ENCODE measurements around the gene PGAM5. TPM values are rescaled to one million over a fixed set of nuclear protein-coding genes. Genes with fewer than 3 reads are reported as not detected.
"Not testable (repeated sequence)": the region's sequence is repeated elsewhere in the genome, so short reads cannot be mapped to it uniquely, and the experiment has no call there.

PGAM5 gene
- polyA plus RNA-seq, 1 experiment, result 8.9 TPM

- no peaks in the 10 kb centered on the region for H3K9me3 ChIP-seq (ENCODE audit: control insufficient read depth, insufficient read depth, low read length)
- no peak for DNase-seq (ENCODE audit: low read depth, low spot score)
- TF ChIP-seq CTCF (IDR thresholded peaks at IDR 0.05; ENCODE audit: low read depth, low read length), result no peak
- no peak overlapping the region for H3K27ac ChIP-seq (ENCODE audit: low read depth, low read length)
- ChIA-PET POLR2A (no interaction called here), CTCF (no interaction called here)
- no peaks in the 10 kb centered on the region for H3K27me3 ChIP-seq (ENCODE audit: control insufficient read depth, insufficient read depth, low read length)
- no peak overlapping the region for H3K4me3 ChIP-seq (ENCODE audit: low read depth, low read length)
Measured at GRCh38 chr12:132748319-132748718, 37.7 kb downstream of the PGAM5 start.

GRCh38 chr12:132753670-132754069 lies 43.0 kb downstream of the PGAM5 start:
- CTCF ChIA-PET; H3K9me3 ChIP-seq (ENCODE audit: control insufficient read depth, insufficient read depth, low read length); H3K27me3 ChIP-seq (ENCODE audit: control insufficient read depth, insufficient read depth, low read length); H3K27ac ChIP-seq (ENCODE audit: low read depth, low read length); POLR2A ChIA-PET; DNase-seq (ENCODE audit: low read depth, low spot score); H3K4me3 ChIP-seq (ENCODE audit: low read depth, low read length): not testable (repeated sequence)

GRCh38 chr12:132754160-132754932 lies 43.7 kb downstream of the PGAM5 start:
- CTCF ChIA-PET, result no interaction called here
- no peak for DNase-seq (ENCODE audit: low read depth, low spot score)
- Histone ChIP-seq H3K27me3 (ENCODE audit: control insufficient read depth, insufficient read depth, low read length) (no peaks in the 10 kb centered on the region), H3K27ac (ENCODE audit: low read depth, low read length) (no peak overlapping the region), H3K4me3 (ENCODE audit: low read depth, low read length) (no peak overlapping the region), H3K9me3 (ENCODE audit: control insufficient read depth, insufficient read depth, low read length) (no peaks in the 10 kb centered on the region; the same call in 1 of the 2 replicates)
- TF ChIP-seq CTCF (IDR thresholded peaks at IDR 0.05; ENCODE audit: low read depth, low read length), result no peak
- POLR2A ChIA-PET, result interaction anchor here (1.0 kb wide), 1 partner anchor 37 kb away, joined by 4 read pairs; no protein-coding TSS in a partner anchor

GRCh38 chr12:132758825-132759224 lies 48.2 kb downstream of the PGAM5 start:
- CTCF ChIA-PET; H3K4me3 ChIP-seq (ENCODE audit: low read depth, low read length); POLR2A ChIA-PET: not testable (repeated sequence)

GRCh38 chr12:132759359-132759758 lies 48.7 kb downstream of the PGAM5 start:
- CTCF ChIA-PET, result interaction anchor here (0.6 kb wide), 1 partner anchor 84 kb away, joined by 3 read pairs; no protein-coding TSS in a partner anchor
- POLR2A ChIA-PET, result no interaction called here
- Histone ChIP-seq H3K4me3 (ENCODE audit: low read depth, low read length) (peak overlapping the region; percentile 27), H3K9me3 (ENCODE audit: control insufficient read depth, insufficient read depth, low read length) (peaks cover 3% of the 10 kb centered on the region; the same call in 1 of the 2 replicates), H3K27ac (ENCODE audit: low read depth, low read length) (no peak overlapping the region), H3K27me3 (ENCODE audit: control insufficient read depth, insufficient read depth, low read length) (no peaks in the 10 kb centered on the region)
- no peak for TF ChIP-seq CTCF (IDR thresholded peaks at IDR 0.05; ENCODE audit: low read depth, low read length)
- DNase-seq (ENCODE audit: low read depth, low spot score), result no peak

More at GRCh38 chr12:132758825-132759224, 48.2 kb downstream of the PGAM5 start:
- not testable (repeated sequence) for H3K9me3 ChIP-seq (ENCODE audit: control insufficient read depth, insufficient read depth, low read length); H3K27ac ChIP-seq (ENCODE audit: low read depth, low read length); DNase-seq (ENCODE audit: low read depth, low spot score); H3K27me3 ChIP-seq (ENCODE audit: control insufficient read depth, insufficient read depth, low read length)
